Kidney epithelial cell (primary cell): ENCODE measurements around the gene SMAD3. TPM values are rescaled to one million over a fixed set of nuclear protein-coding genes. Genes with fewer than 3 reads are reported as not detected.
A peak's percentile ranks its signal among the peaks of the same experiment; 100 is the strongest.
"Not testable (repeated sequence)": the region's sequence is repeated elsewhere in the genome, so short reads cannot be mapped to it uniquely, and the experiment has no call there.

ENCODE experiments used
- DNase-seq: peaks from one replicate; pipeline ENCODE4 v3.0.0-alpha.2; 2010; ENCODE audit warnings: low read depth
- H3K27me3 ChIP-seq: 2 replicates; pipeline ENCODE4 v1.6.0; 2011; ENCODE audit warnings: low read length; ENCODE audit not compliant: control insufficient read depth, insufficient read depth
- H3K36me3 ChIP-seq: 2 replicates; pipeline ENCODE4 v1.5.1; 2011; ENCODE audit warnings: low read length; ENCODE audit not compliant: control insufficient read depth, insufficient read depth
- H3K4me3 ChIP-seq: 2 replicates; pipeline ENCODE4 v1.5.1; 2011; ENCODE audit warnings: low read depth, mild to moderate bottlenecking, control low read depth, low read length
- total RNA-seq: library from RNA; depleted of rRNA; stranded (reverse); fragments of >200 nt; gene quantifications from 2 replicates; pipeline ENCODE4 v1.2.3, GENCODE V29; 2015
- TF ChIP-seq, protein P1 (sequence below): IDR thresholded peaks from 2 replicates; pipeline ENCODE4 v1.5.1; 2011; ENCODE audit warnings: mild to moderate bottlenecking, moderate library complexity, low read length, control low read depth, inconsistent platforms; ENCODE audit not compliant: insufficient read depth, poor library complexity, severe bottlenecking

The SMAD3 gene
- total RNA-seq: 31.0 and 34.8 TPM in 2 replicates

DNA sequence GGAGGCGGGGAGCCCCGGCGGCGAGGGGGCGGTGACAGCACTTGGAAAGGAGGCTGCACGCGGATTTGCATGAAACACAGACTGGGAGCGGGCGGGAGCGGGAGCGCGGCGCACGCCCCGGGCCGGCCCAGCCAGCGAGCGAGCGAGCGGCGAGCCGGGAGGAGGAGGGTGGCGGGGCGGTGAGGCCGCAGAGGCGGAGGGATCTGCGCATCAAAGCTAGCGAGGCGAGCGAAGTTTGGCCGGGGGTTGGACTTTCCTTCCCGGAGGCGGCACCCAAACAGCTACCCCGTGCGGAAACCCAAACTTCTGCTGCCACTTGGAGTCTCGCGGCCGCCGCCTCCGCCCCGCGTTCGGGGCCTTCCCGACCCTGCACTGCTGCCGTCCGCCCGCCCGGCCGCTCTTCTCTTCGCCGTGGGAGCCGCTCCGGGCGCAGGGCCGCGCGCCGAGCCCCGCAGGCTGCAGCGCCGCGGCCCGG, at the start of gene SMAD3:
Gene SMAD3 (plus strand): TSS at position 72 of the 475 bp plus-strand sequence. CDS start 553 bp downstream, outside the sequence.
- Histone ChIP-seq H3K36me3 (no peaks in the 10 kb centered on the region), H3K27me3 (no peaks in the 10 kb centered on the region), H3K4me3 (peak within 1 kb of the TSS; percentile 90)
- DNase-seq: no peak
- TF ChIP-seq, protein P1, sequence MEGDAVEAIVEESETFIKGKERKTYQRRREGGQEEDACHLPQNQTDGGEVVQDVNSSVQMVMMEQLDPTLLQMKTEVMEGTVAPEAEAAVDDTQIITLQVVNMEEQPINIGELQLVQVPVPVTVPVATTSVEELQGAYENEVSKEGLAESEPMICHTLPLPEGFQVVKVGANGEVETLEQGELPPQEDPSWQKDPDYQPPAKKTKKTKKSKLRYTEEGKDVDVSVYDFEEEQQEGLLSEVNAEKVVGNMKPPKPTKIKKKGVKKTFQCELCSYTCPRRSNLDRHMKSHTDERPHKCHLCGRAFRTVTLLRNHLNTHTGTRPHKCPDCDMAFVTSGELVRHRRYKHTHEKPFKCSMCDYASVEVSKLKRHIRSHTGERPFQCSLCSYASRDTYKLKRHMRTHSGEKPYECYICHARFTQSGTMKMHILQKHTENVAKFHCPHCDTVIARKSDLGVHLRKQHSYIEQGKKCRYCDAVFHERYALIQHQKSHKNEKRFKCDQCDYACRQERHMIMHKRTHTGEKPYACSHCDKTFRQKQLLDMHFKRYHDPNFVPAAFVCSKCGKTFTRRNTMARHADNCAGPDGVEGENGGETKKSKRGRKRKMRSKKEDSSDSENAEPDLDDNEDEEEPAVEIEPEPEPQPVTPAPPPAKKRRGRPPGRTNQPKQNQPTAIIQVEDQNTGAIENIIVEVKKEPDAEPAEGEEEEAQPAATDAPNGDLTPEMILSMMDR: no peak

DNA sequence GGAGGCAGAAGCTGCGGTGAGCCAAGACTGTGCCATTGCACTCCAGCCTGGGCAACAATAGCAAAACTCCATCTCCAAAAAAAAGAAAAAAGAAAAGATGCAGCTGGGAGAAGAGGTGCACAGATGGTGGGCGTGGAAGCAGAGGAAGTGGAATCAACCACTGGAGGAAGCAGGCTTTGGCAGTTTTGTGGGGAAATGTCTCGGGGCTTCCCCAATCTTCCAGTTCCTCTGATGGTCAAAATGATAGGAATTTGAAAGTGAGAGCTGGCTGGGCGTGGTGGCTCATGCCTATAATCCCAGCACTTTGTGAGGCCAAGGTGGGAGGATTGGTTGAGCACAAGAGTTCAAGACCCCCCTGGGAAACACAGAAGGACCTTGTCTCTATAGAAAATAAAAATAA, 48.1 kb upstream of the SMAD3 start:
- DNase-seq: no peak
- H3K4me3 ChIP-seq: no peak overlapping the region
- no peaks in the 10 kb centered on the region for H3K36me3 ChIP-seq
- TF ChIP-seq, protein P1: no peak
- H3K27me3 ChIP-seq: no peaks in the 10 kb centered on the region

DNA sequence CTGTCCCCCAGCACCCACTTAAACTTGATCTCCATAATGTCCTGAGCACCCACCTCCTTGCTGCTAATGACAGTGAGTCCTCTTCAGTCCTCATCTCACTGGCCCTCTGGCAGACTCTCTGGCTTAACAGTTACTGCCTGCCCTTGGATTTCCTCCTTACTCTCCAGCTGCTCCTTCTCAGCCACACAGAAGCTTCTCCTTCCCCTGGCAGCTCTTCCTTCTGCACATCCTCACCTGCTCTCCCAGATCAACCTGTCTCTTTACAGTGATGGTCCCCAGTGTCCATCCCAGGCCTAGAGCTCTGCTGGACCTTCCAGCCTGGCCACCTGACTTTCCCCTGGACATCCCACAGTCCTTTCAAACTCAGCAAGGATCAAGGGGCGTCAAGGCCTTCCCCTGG, 47.4 kb upstream of the SMAD3 start:
- no peaks in the 10 kb centered on the region for H3K27me3 ChIP-seq
- TF ChIP-seq, protein P1: no peak
- DNase-seq: no peak
- no peaks in the 10 kb centered on the region for H3K36me3 ChIP-seq
- no peak overlapping the region for H3K4me3 ChIP-seq

DNA sequence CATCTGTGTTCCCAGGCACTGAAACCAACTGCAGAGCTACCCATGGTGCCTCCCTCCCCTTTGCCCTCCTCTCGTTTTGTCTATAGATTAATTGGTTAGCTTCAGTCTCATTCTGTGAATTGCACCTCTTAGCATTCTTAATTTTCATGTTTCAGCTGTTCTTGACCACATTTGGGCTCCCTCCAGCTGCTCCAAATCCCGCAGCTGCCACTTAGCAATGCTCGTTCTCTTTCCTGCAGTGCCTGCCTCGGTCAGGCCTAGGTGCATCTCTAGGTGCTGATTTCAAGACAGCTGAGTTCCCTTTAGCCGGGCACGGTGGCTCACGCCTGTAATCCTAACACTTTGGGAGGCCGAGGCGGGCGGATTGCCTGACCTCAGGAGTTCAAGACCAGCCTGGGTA, 47.0 kb upstream of the SMAD3 start:
- TF ChIP-seq, protein P1: no peak
- Histone ChIP-seq H3K27me3 (no peaks in the 10 kb centered on the region), H3K36me3 (no peaks in the 10 kb centered on the region), H3K4me3 (no peak overlapping the region)
- no peak for DNase-seq

DNA sequence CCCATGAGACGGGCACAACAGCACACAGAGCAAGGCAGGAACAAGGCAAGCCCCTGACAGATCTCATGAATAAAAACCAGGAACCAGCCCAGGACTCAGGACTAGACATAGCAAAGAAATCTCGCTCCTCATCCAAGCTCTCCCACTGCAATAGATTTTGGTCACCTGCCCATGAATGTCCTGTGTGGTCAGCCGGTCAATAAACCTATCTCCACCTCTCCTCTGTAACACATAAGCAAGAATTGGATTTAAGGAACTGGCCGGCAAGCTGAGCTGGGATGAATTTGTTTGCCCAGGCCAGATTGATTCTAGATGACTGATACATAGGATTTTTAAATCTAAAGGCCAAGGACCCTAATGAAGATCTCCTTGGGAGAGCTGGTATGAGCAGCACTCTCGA, 46.3 kb upstream of the SMAD3 start:
- Histone ChIP-seq H3K4me3 (no peak overlapping the region), H3K27me3 (no peaks in the 10 kb centered on the region), H3K36me3 (no peaks in the 10 kb centered on the region)
- DNase-seq: no peak
- TF ChIP-seq, protein P1: no peak

DNA sequence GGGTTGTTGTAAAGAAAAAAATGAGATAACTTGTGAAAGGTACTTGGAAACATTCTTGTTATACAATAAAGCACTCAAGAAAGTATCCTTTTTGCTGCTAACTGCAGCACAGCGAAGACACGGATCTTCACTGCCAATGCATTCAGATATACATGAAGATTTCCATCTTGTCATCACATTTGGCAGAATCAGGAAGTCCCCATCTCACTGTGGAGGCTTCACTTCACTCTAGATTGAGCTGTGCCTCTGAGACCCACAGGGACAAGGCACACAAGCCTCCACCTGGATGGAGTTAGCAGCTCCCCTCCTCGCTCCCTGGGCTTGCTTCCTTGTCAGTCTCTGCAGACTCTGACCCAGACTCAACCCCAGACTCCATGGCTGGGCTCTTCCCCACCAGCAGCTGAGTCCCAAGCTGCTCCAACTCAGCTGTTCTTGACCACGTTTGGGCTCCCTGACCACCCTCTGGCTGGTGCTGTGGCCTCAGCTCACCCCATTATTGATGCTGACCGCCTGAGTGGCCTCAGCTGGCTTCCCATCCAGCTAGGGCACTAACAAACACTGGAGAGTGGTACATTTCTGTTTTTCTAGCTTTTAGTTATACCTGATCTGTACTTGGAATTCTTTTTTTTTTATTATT, 45.4 kb upstream of the SMAD3 start:
- no peak overlapping the region for H3K4me3 ChIP-seq
- TF ChIP-seq, protein P1: no peak
- H3K36me3 ChIP-seq: no peaks in the 10 kb centered on the region
- no peaks in the 10 kb centered on the region for H3K27me3 ChIP-seq
- DNase-seq: no peak

DNA sequence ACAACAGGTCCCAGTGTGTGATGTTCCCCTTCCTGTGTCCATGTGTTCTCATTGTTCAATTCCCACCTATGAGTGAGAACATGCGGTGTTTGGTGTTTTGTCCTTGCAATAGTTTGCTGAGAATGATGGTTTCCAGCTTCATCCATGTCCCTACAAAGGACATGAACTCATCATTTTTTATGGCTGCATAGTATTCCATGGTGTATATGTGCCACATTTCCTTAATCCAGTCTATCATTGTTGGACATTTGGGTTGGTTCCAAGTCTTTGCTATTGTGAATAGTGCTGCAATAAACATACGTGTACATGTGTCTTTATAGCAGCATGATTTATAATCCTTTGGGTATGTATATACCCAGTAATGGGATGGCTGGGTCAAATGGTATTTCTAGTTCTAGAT, 44.7 kb upstream of the SMAD3 start:
- H3K36me3 ChIP-seq, H3K27me3 ChIP-seq, DNase-seq, H3K4me3 ChIP-seq: not testable (repeated sequence)
